IMR-90 (cell line): ENCODE measurements around the gene DYRK1B. TPM values are rescaled to one million over a fixed set of nuclear protein-coding genes. Genes with fewer than 3 reads are reported as not detected.

Experiments
- ATAC-seq: fragments of 200-7000 bp; cut with Tn5 transposase; 2 replicates; pipeline ENCODE4 v1.9.1; 2020; ENCODE audit warnings: low read depth, mild to moderate bottlenecking, moderate library complexity
- BruUV-seq: library from RNA; stranded (reverse); fragments of 400-500 nt; replicated peaks from 2 replicates; lab custom pipeline; 2021; lab: Mats Ljungman, UMichigan
- CTCF ChIA-PET: fragments of 300-600 bp; formaldehyde crosslinking; extraction: SDS; loops from one replicate; lab custom pipeline; 2021; ENCODE audit warnings: antibody characterized with exemption; lab: Yijun Ruan, JAX
- POLR2A ChIA-PET: fragments of 300-600 bp; sonication (Branson Sonifier 250); formaldehyde crosslinking; loops from one replicate; lab custom pipeline; 2022; ENCODE audit warnings: antibody characterized with exemption; ENCODE audit not compliant: unreplicated experiment; lab: Charles Lee
- DNase-seq: peaks from one replicate; pipeline ENCODE4 v3.0.0; 2013
- H2AFZ ChIP-seq: replicated peaks from 2 replicates; pipeline ENCODE3; 2013; ENCODE audit warnings: low read length, mild to moderate bottlenecking; ENCODE audit not compliant: poor library complexity
- H2AK5ac ChIP-seq: 2 replicates; pipeline ENCODE4 v1.6.1; 2013; ENCODE audit warnings: low read depth, low read length, inconsistent platforms
- H2AK9ac ChIP-seq: replicated peaks from 2 replicates; pipeline ENCODE3; 2013; ENCODE audit warnings: mild to moderate bottlenecking, low read depth, low read length, moderate library complexity; ENCODE audit not compliant: poor library complexity
- H2BK120ac ChIP-seq: 2 replicates; pipeline ENCODE4 v1.6.1; 2013; ENCODE audit warnings: low read depth, low read length, inconsistent platforms
- H2BK15ac ChIP-seq: 3 replicates; pipeline ENCODE4 v1.6.1; 2013; ENCODE audit warnings: low read depth, low read length, inconsistent platforms
- H2BK20ac ChIP-seq: 2 replicates; pipeline ENCODE4 v1.6.1; 2013; ENCODE audit warnings: low read depth, mild to moderate bottlenecking, inconsistent platforms, low read length, moderate library complexity
- H2BK5ac ChIP-seq: 2 replicates; pipeline ENCODE4 v1.6.1; 2013; ENCODE audit warnings: mild to moderate bottlenecking, low read depth, low read length, inconsistent platforms; ENCODE audit not compliant: poor library complexity, severe bottlenecking
- H3K14ac ChIP-seq: replicated peaks from 2 replicates; pipeline ENCODE4 v1.6.1; 2013; ENCODE audit warnings: low read depth, low read length, inconsistent platforms
- H3K18ac ChIP-seq: 2 replicates; pipeline ENCODE4 v1.6.1; 2013; ENCODE audit warnings: low read depth, low read length, control low read depth
- H3K23ac ChIP-seq: 2 replicates; pipeline ENCODE4 v1.6.1; 2013; ENCODE audit warnings: low read depth, low read length, inconsistent platforms
- H3K27ac ChIP-seq: 2 replicates; pipeline ENCODE4 v1.5.1; 2013; ENCODE audit warnings: mild to moderate bottlenecking, control low read depth, low read length; ENCODE audit not compliant: insufficient read depth
- H3K27me3 ChIP-seq: 2 replicates; pipeline ENCODE4 v1.6.1; 2013; ENCODE audit warnings: low read length; ENCODE audit not compliant: control insufficient read depth, insufficient read depth
- H3K36me3 ChIP-seq: 2 replicates; pipeline ENCODE4 v1.6.1; 2013; ENCODE audit warnings: low read length, mixed read lengths; ENCODE audit not compliant: control insufficient read depth, insufficient read depth
- H3K4ac ChIP-seq: 2 replicates; pipeline ENCODE4 v1.6.1; 2013; ENCODE audit warnings: low read depth, low read length, inconsistent platforms
- H3K4me1 ChIP-seq: 2 replicates; pipeline ENCODE4 v1.6.1; 2013; ENCODE audit warnings: low read length, mixed read lengths; ENCODE audit not compliant: control insufficient read depth, insufficient read depth
- H3K4me2 ChIP-seq: 2 replicates; pipeline ENCODE4 v1.6.1; 2013; ENCODE audit warnings: low read depth, mild to moderate bottlenecking, control low read depth, low read length, moderate library complexity
- H3K4me3 ChIP-seq: 2 replicates; pipeline ENCODE4 v1.5.1; 2013; ENCODE audit warnings: low read depth, mild to moderate bottlenecking, control low read depth, low read length, moderate library complexity; ENCODE audit not compliant: insufficient read depth
- H3K56ac ChIP-seq: 2 replicates; pipeline ENCODE4 v1.6.1; 2013; ENCODE audit warnings: low read length, inconsistent platforms; ENCODE audit not compliant: insufficient read depth; ENCODE audit errors: extremely low read depth
- H3K79me1 ChIP-seq, 2 experiments: 2 replicates each; pipeline ENCODE4 v1.6.1; 2013; ENCODE audit warnings: low read length in 2 of 2, inconsistent platforms in 1 of 2, low read depth in 1 of 2
- H3K9ac ChIP-seq: 2 replicates; pipeline ENCODE4 v1.6.1; 2013; ENCODE audit warnings: low read depth, low read length, control low read depth
- H3K9me1 ChIP-seq: 2 replicates; pipeline ENCODE4 v1.6.1; 2013; ENCODE audit warnings: low read length, inconsistent platforms; ENCODE audit not compliant: insufficient read depth
- H3K9me3 ChIP-seq: 2 replicates; pipeline ENCODE4 v1.6.1; 2013; ENCODE audit warnings: low read length; ENCODE audit not compliant: control insufficient read depth, insufficient read depth
- H4K20me1 ChIP-seq: 2 replicates; pipeline ENCODE4 v1.6.1; 2013; ENCODE audit warnings: low read length, inconsistent platforms; ENCODE audit not compliant: insufficient read depth
- H4K5ac ChIP-seq: 2 replicates; pipeline ENCODE4 v1.6.1; 2013; ENCODE audit warnings: mild to moderate bottlenecking, low read depth, low read length, control low read depth
- H4K8ac ChIP-seq, 2 experiments: 2 replicates each; pipeline ENCODE4 v1.6.1; 2013; ENCODE audit warnings: low read depth in 2 of 2, low read length in 2 of 2, control low read depth in 1 of 2, inconsistent platforms in 1 of 2
- H4K91ac ChIP-seq: 2 replicates; pipeline ENCODE4 v1.6.1; 2013; ENCODE audit warnings: low read depth, low read length, inconsistent platforms; ENCODE audit not compliant: insufficient read depth
- BHLHE40 ChIP-seq: fragments of 150-350 bp; IDR thresholded peaks from 2 replicates; pipeline ENCODE4 v1.6.1; 2016; ENCODE audit warnings: mild to moderate bottlenecking, low read depth, low read length
- FOS ChIP-seq: fragments of 150-350 bp; IDR thresholded peaks from 2 replicates; pipeline ENCODE4 v1.6.1; 2016; ENCODE audit warnings: low read depth, low read length
- SMC3 ChIP-seq: fragments of 150-350 bp; IDR thresholded peaks from 2 replicates; pipeline ENCODE4 v1.6.1; 2016; ENCODE audit warnings: low read depth, mild to moderate bottlenecking, antibody characterized with exemption, low read length, moderate library complexity
- WGBS, 2 experiments: methylation state at CpG; one replicate each; pipeline versions ENCODE4 v1.1.5 to v1.1.7; 2013; ENCODE audit warnings: missing lambda C conversion rate in 2 of 2; ENCODE audit not compliant: insufficient read length in 1 of 2; ENCODE audit errors: extremely low coverage in 2 of 2; 5-methylcytosine and 5-hydroxymethylcytosine counted together
- dilution Hi-C: fragments of 300-500 bp; cut with HindIII; formaldehyde crosslinking; loops from one replicate; pipeline ENCODE4 v1.14.3; 2018; ENCODE audit warnings: low sequenced_read_pairs; ENCODE audit not compliant: unreplicated experiment
- in situ Hi-C: fragments of 300-500 bp; cut with MboI; formaldehyde crosslinking; loops from 3 replicates; pipeline ENCODE4 v1.14.3; 2019; ENCODE audit warnings: low sequenced_read_pairs, inconsistent platforms, mixed read lengths
- intact Hi-C: fragments of 100-400 bp; cut with micrococcal nuclease; formaldehyde crosslinking; loops from 2 replicates; pipeline ENCODE4 v1.10.0; 2022
- polyA plus RNA-seq, 3 experiments: library from polyadenylated mRNA; depleted of rRNA; stranded (reverse); fragments of >200 nt; gene quantifications; 2 replicates each; pipeline ENCODE4 v1.2.3, GENCODE V29; 2012; ENCODE audit warnings: low replicate concordance in 1 of 3
- total RNA-seq: library from RNA; depleted of rRNA; stranded (reverse); fragments of >200 nt; gene quantifications from 2 replicates; pipeline ENCODE4 v1.2.3, GENCODE V29; 2012
- TF ChIP-seq, protein P1 (sequence below): fragments of 150-350 bp; IDR thresholded peaks from 2 replicates; pipeline ENCODE4 v1.6.1; 2016; ENCODE audit warnings: low read depth, mild to moderate bottlenecking, low read length, moderate library complexity, borderline replicate concordance

DYRK1B gene
- total and polyA plus RNA-seq, 2 of the 4 experiments (the other 2 are of a cell fraction): 2.7 to 11.4 TPM

DNA sequence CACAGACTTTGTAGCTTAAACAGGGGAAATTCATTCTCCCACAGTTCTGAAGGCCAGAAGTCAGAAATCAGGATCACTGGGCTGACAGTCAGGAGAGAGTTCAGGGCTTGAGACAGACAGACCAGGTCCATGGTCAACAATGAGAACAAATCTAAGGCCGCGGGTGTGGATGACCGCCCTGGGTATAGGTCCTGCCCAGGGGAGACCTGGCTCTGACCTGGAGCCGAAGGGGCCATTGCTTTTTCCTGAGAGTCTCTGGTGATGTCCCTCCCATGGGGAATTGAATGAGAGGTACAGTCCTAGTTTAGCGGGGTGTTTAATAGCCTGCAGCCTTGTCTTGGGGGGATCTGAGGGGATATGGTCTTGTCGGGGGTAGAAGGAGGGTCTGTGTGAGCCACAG lies 37.4 kb upstream of the DYRK1B start (continued):
- TF ChIP-seq, protein P1, sequence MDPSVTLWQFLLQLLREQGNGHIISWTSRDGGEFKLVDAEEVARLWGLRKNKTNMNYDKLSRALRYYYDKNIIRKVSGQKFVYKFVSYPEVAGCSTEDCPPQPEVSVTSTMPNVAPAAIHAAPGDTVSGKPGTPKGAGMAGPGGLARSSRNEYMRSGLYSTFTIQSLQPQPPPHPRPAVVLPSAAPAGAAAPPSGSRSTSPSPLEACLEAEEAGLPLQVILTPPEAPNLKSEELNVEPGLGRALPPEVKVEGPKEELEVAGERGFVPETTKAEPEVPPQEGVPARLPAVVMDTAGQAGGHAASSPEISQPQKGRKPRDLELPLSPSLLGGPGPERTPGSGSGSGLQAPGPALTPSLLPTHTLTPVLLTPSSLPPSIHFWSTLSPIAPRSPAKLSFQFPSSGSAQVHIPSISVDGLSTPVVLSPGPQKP: no peak
- no peak for TF ChIP-seq SMC3

DNA sequence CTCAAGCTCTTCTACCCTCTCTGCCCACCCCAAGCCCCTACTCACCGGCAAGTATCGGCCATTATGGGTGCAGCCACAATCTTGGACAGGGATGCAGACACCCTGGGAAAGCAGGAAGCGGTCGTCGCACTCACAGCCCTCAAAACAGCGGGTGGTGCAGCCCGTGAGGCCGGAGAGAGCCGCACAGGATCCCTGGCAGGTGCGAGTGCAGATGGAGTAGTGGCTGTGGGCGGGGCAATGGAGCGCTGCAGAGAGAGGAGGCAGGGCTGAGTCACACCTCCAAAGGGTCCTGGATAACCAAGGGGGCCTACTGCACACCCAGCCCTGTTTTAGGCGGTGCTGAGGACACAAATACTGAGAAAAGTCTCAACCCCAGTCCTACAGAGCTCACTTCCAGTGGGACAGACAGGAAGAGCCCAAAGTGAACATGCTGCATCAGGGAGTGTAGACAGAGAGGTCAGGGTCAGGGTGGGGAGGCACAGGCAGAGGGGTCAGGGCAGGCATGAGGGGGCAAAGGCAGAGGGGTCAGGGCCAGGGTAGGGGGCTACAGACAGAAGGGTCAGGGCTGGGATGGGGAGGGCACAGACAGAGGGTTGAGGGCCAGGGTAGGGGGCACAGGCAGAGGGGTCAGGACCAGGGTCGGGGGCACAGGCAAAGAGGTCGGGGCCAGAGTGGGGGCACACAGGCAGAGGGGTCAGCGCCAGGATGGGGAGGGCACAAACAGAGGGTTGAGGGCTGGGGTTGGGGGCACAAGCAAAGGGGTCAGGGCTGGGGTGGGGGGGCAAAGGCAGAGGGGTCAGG lies 36.4 kb upstream of the DYRK1B start:
- no peaks in the 10 kb centered on the region for H4K20me1 ChIP-seq
- intact Hi-C loops: no loop called here
- no peak overlapping the region for H3K4ac ChIP-seq
- H3K9me1 ChIP-seq: no peaks in the 10 kb centered on the region
- no peak overlapping the region for H4K8ac ChIP-seq
- TF ChIP-seq FOS: no peak
- TF ChIP-seq SMC3: no peak
- TF ChIP-seq BHLHE40: no peak
- H2BK5ac ChIP-seq: no peak overlapping the region
- no peak overlapping the region for H3K18ac ChIP-seq
- H2BK15ac ChIP-seq: no peak overlapping the region
- H3K4me1 ChIP-seq: no peaks in the 10 kb centered on the region
- no peak overlapping the region for H2BK120ac ChIP-seq
- H3K9ac ChIP-seq: no peak overlapping the region
- no peak overlapping the region for H3K56ac ChIP-seq
- POLR2A ChIA-PET: no interaction called here
- WGBS, 2 experiments: 15% methylated on average over 9 of the region's 16 CpGs; no CpG with 5 or more reads in 1 of the 2 experiments
- H2BK20ac ChIP-seq: no peak overlapping the region
- no peak overlapping the region for H4K91ac ChIP-seq
- in situ Hi-C loops: no loop called here
- no peak overlapping the region for H3K27ac ChIP-seq
- H3K79me1 ChIP-seq: no peaks in the 10 kb centered on the region
- CTCF ChIA-PET: no interaction called here
- dilution Hi-C loops: no loop called here
- H3K36me3 ChIP-seq: no peaks in the 10 kb centered on the region
- no peaks in the 10 kb centered on the region for H3K9me3 ChIP-seq
- H2AK9ac ChIP-seq: no peak overlapping the region
- no peak overlapping the region for H3K4me2 ChIP-seq
- BruUV-seq: no TSS peak
- peak overlapping the region; percentile 58 for H2AFZ ChIP-seq
- H4K5ac ChIP-seq: no peak overlapping the region
- no peak overlapping the region for H3K23ac ChIP-seq
- H2AK5ac ChIP-seq: no peak overlapping the region
- H3K14ac ChIP-seq: no peak overlapping the region
- no peak for DNase-seq
- no peak overlapping the region for H3K4me3 ChIP-seq
- ATAC-seq: no peak
- H3K27me3 ChIP-seq: no peaks in the 10 kb centered on the region
